Liver (tissue), 3 donors: Measurements from ENCODE around the gene FREY1.

Experiments
- ATF3 ChIP-seq: IDR thresholded peaks from 2 replicates; pipeline ENCODE4 v1.6.1; 2016; ENCODE audit warnings: antibody characterized with exemption
- CTCF ChIP-seq: fragments of 150-350 bp; IDR thresholded peaks from 2 replicates; pipeline ENCODE4 v1.5.1; 2017; ENCODE audit warnings: improper control_type of control experiment, low read depth, low read length; ENCODE audit not compliant: missing input control
- EGR1 ChIP-seq, 2 donors: IDR thresholded peaks; 2 replicates each; pipeline ENCODE4 v1.6.1; 2016 to 2018; ENCODE audit warnings: antibody characterized with exemption in 2 of 2, low read depth in 2 of 2
- FOXA1 ChIP-seq: IDR thresholded peaks from 2 replicates; pipeline ENCODE4 v1.6.1; 2016; ENCODE audit warnings: antibody characterized with exemption
- HNF4G ChIP-seq: IDR thresholded peaks from 2 replicates; pipeline ENCODE4 v1.6.1; 2016; ENCODE audit warnings: antibody characterized with exemption
- MAX ChIP-seq: IDR thresholded peaks from 2 replicates; pipeline ENCODE4 v1.6.1; 2016; ENCODE audit warnings: antibody characterized with exemption
- NR2F2 ChIP-seq: IDR thresholded peaks from 2 replicates; pipeline ENCODE4 v1.6.1; 2016; ENCODE audit warnings: antibody characterized with exemption
- RAD21 ChIP-seq, 2 donors: IDR thresholded peaks; 2 replicates each; pipeline ENCODE4 v1.6.1; 2016; ENCODE audit warnings: antibody characterized with exemption in 2 of 2, mild to moderate bottlenecking in 2 of 2
- REST ChIP-seq: IDR thresholded peaks from 2 replicates; pipeline ENCODE4 v1.6.1; 2016; ENCODE audit warnings: antibody characterized with exemption, mild to moderate bottlenecking
- SP1 ChIP-seq: IDR thresholded peaks from 2 replicates; pipeline ENCODE4 v1.6.1; 2018; ENCODE audit warnings: antibody characterized with exemption, mild to moderate bottlenecking
- YY1 ChIP-seq: IDR thresholded peaks from 2 replicates; pipeline ENCODE4 v1.6.1; 2016; ENCODE audit warnings: antibody characterized with exemption, mild to moderate bottlenecking
- ZBTB33 ChIP-seq: IDR thresholded peaks from 2 replicates; pipeline ENCODE4 v1.6.1; 2016; ENCODE audit warnings: antibody characterized with exemption
- donor health status: healthy.
- donor health status: healthy.

- TF ChIP-seq REST, result no peak
- no peak for TF ChIP-seq CTCF
- TF ChIP-seq EGR1 (IDR thresholded peaks at IDR 0.05; ENCODE audit: low read depth in 2 of 2), result no peak
- TF ChIP-seq RAD21 (IDR thresholded peaks at IDR 0.05), result no peak
- no peak for TF ChIP-seq SP1
- no peak for TF ChIP-seq NR2F2
- no peak for TF ChIP-seq ZBTB33
- no peak for TF ChIP-seq ATF3
- TF ChIP-seq MAX, result no peak
- TF ChIP-seq YY1, result no peak
- TF ChIP-seq FOXA1, result no peak
- no peak for TF ChIP-seq HNF4G
Observed at GRCh38 chr11:45930031-45930794, 23.1 kb upstream of the FREY1 start.
